Prostate gland (tissue), 2 donors: Measurements from ENCODE around the gene RFX6. TPM values are rescaled to one million over a fixed set of nuclear protein-coding genes. Genes with fewer than 3 reads are reported as not detected.

Experiments used
- DNase-seq: peaks from one replicate; pipeline ENCODE4 v3.0.0-alpha.2; 2019; ENCODE audit warnings: low spot score
- H3K27ac ChIP-seq, 2 donors: fragments of 200-600 bp; sonication (generic); 2 replicates each; pipeline ENCODE4 v1.5.1; 2017 to 2019
- H3K27me3 ChIP-seq: fragments of 200-600 bp; sonication (generic); replicated peaks from 2 replicates; pipeline ENCODE4 v1.5.1; 2019; ENCODE audit not compliant: insufficient read depth
- H3K36me3 ChIP-seq, 2 donors: fragments of 200-600 bp; sonication (generic); 1 replicate in 1 of 2; 2 replicates in 1 of 2; pipeline versions ENCODE4 v1.5.1 to v1.8.1; 2017 to 2019
- H3K4me1 ChIP-seq: fragments of 200-600 bp; sonication (generic); replicated peaks from 2 replicates; pipeline ENCODE4 v1.5.1; 2019
- H3K4me3 ChIP-seq, 2 donors: fragments of 200-600 bp; sonication (generic); 2 replicates each; pipeline ENCODE4 v1.5.1; 2017 to 2019
- H3K9me3 ChIP-seq: fragments of 200-600 bp; sonication (generic); 2 replicates; pipeline ENCODE4 v1.5.1; 2017
- POLR2A ChIP-seq: fragments of 450-650 bp; IDR thresholded peaks from one replicate; pipeline ENCODE4 v1.6.1; 2016; ENCODE audit warnings: antibody characterized with exemption, mild to moderate bottlenecking
- POLR2AphosphoS5 ChIP-seq: sonication (generic); formaldehyde crosslinking; IDR thresholded peaks from one replicate; pipeline ENCODE4 v1.6.1; 2017; ENCODE audit warnings: antibody characterized with exemption
- WGBS: methylation state at CpG from one replicate; pipeline ENCODE4 v1.1.5; 2018; 5-methylcytosine and 5-hydroxymethylcytosine counted together
- intact Hi-C: fragments of 100-400 bp; cut with DNase I; formaldehyde crosslinking; loops from one replicate; pipeline ENCODE4 v1.14.2; 2022
- total RNA-seq, 2 donors: library from RNA; depleted of rRNA; stranded (reverse); fragments of >200 nt; gene quantifications; one replicate each; pipeline ENCODE4 v1.1.0, GENCODE V29; 2016
- TF ChIP-seq, protein P1 (sequence below), 4 experiments: fragments of 200-600 bp in 2 of 4; fragments of 450-650 bp in 2 of 4; sonication (generic) in 2 of 4; IDR thresholded peaks; 1 replicate in 3 of 4; 2 replicates in 1 of 4; pipeline ENCODE4 v1.5.1; 2016 to 2019; ENCODE audit warnings: antibody characterized with exemption in 4 of 4, mild to moderate bottlenecking in 2 of 4, moderate library complexity in 2 of 4

The RFX6 gene
- total RNA-seq, 2 donors from 2014 or later = 0.74 TPM; not detected in 1

DNA sequence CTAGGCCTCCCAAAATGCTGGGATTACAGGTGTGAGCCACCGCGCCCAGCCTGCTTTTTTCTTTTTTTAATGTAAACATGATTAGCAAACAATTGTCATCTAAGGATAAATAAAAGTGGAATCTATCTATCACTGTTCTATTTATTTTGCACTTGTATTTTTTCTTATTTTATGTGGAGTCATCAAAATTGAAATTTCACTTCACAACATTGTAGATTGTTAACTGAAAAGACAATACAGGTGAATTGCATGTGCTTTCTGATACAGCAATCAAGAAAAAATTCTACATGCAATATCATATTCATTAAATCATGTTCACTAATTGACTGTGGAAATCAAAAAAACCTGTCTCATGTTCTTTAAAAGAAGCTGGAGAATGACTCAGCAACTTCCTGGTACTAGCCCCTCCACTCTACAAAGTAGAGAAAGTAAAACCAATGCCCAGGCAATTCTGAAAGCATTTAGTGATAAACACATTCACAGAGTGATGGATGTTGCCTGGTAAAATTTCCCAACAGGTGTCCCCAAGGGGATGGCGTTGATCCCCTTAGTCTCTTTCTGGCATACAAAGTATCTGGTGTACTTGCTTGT, 10.7 kb upstream of the RFX6 start:
- no peaks in the 10 kb centered on the region for H3K9me3 ChIP-seq
- DNase-seq = no peak
- intact Hi-C loops = no loop called here
- H3K27ac ChIP-seq = no peak overlapping the region
- H3K36me3 ChIP-seq = no peaks in the 10 kb centered on the region
- WGBS = 86% methylated on average over 3 of the region's 3 CpGs
- TF ChIP-seq, protein P1, sequence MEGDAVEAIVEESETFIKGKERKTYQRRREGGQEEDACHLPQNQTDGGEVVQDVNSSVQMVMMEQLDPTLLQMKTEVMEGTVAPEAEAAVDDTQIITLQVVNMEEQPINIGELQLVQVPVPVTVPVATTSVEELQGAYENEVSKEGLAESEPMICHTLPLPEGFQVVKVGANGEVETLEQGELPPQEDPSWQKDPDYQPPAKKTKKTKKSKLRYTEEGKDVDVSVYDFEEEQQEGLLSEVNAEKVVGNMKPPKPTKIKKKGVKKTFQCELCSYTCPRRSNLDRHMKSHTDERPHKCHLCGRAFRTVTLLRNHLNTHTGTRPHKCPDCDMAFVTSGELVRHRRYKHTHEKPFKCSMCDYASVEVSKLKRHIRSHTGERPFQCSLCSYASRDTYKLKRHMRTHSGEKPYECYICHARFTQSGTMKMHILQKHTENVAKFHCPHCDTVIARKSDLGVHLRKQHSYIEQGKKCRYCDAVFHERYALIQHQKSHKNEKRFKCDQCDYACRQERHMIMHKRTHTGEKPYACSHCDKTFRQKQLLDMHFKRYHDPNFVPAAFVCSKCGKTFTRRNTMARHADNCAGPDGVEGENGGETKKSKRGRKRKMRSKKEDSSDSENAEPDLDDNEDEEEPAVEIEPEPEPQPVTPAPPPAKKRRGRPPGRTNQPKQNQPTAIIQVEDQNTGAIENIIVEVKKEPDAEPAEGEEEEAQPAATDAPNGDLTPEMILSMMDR (IDR thresholded peaks at IDR 0.05) = no peak
- no peak for TF ChIP-seq POLR2AphosphoS5
- TF ChIP-seq POLR2A = no peak
- no peaks in the 10 kb centered on the region for H3K27me3 ChIP-seq
- no peak overlapping the region for H3K4me3 ChIP-seq
- H3K4me1 ChIP-seq = no peaks in the 10 kb centered on the region

DNA sequence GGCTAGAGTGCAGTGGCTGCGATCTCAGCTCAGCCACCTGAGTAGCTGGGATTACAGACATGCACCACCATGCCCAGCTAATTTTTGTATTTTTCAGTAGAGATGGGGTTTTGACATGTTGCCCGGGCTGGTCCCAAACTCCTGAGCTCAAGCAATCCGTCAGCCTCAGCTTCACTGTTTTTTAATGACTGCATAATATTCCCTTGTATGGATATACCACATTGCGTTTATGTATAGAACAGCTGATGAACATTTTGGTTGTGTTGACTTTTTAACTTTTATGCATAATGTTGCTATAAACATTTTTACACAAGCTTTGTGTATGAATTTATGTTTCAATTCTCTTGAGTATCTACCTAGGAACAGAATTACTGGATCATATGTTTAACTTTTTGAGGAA, 4.3 kb upstream of the RFX6 start:
- peaks cover 1% of the 10 kb centered on the region for H3K27me3 ChIP-seq
- 92% methylated on average over 4 of the region's 4 CpGs for WGBS
- intact Hi-C loops = no loop called here

DNA sequence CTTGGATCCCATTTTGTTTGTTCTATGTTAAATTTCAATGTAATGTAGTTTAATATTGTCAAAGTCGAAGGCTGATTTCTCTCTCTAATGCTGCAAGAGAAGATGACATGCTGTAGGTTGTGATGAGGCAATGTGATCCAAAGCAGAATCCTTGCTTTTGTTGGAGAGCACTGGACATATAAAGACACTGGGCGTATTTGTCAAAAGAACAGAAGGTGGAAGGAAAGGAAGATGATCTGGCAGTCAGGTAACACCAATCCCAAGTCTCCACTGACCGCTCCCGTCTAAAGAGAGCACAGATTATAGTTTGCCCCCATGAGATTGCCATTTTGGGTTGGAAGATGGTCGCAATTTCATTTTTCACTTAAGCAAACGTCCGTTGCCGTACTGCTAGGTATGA, 935 bp upstream of the RFX6 start:
- Histone ChIP-seq H3K27me3 (peaks cover 4% of the 10 kb centered on the region), H3K9me3 (no peaks in the 10 kb centered on the region), H3K4me3 (no peak overlapping the region), H3K27ac (no peak overlapping the region), H3K4me1 (no peaks in the 10 kb centered on the region), H3K36me3 (no peaks in the 10 kb centered on the region)
- DNase-seq = no peak
- 32% methylated on average over 8 of the region's 8 CpGs for WGBS
- TF ChIP-seq POLR2A (no peak), POLR2AphosphoS5 (no peak)
- TF ChIP-seq, protein P1 (IDR thresholded peaks at IDR 0.05) = no peak
- intact Hi-C loops = no loop called here

More for the DNA sequence above, 4.3 kb upstream of the RFX6 start:
- Histone ChIP-seq H3K27ac (no peak overlapping the region), H3K9me3 (no peaks in the 10 kb centered on the region), H3K36me3 (no peaks in the 10 kb centered on the region), H3K4me1 (no peaks in the 10 kb centered on the region), H3K4me3 (no peak overlapping the region)
- TF ChIP-seq POLR2A (no peak), POLR2AphosphoS5 (no peak)
- TF ChIP-seq, protein P1 (IDR thresholded peaks at IDR 0.05) = no peak
- DNase-seq = no peak

DNA sequence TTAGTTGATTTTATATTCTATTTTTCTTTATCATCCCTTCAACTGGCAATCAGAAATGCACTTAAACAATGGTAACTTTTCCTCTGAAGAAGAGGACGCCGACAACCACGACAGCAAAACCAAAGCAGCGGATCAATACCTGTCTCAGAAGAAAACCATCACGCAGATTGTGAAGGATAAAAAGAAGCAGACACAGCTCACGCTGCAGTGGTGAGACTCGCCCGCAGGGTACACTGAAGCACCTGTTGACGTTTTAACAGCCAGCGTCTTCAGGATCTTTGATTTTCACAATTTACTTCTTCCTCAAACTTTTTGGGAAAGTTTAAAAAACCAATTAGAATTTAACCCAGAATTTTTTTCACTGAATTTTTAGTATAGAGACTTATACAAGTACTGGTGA, 701 bp downstream of the RFX6 start:
- Histone ChIP-seq H3K9me3 (no peaks in the 10 kb centered on the region), H3K27me3 (peaks cover 4% of the 10 kb centered on the region), H3K36me3 (no peaks in the 10 kb centered on the region), H3K4me1 (no peaks in the 10 kb centered on the region), H3K4me3 (no peak overlapping the region), H3K27ac (no peak overlapping the region)
- DNase-seq = no peak
- TF ChIP-seq POLR2AphosphoS5 (no peak), POLR2A (no peak)
- intact Hi-C loops = no loop called here
- 13% methylated on average over 10 of the region's 10 CpGs for WGBS

DNA sequence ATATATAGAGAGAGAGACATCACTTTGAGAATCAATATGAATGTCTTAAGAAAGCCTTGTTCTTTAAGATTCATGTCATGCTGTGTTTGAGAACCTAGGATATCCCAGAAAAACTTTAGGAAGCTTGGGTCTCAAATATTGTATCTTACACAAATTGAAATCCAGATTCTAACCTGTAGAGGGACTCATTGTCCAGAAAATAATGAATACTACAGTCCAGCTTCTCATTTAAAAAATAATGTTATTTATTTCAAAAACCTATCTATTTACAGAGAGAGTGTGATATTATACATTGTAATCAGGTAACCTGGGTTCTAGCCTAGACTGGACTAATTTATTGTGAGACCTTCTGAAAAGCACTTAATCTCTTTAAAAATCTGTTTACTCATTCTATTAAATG, 4.2 kb downstream of the RFX6 start:
- Histone ChIP-seq H3K27ac (no peak overlapping the region), H3K4me3 (no peak overlapping the region), H3K4me1 (no peaks in the 10 kb centered on the region), H3K27me3 (peaks cover 4% of the 10 kb centered on the region), H3K9me3 (no peaks in the 10 kb centered on the region), H3K36me3 (no peaks in the 10 kb centered on the region)
- no peak for DNase-seq
- intact Hi-C loops = no loop called here
- TF ChIP-seq, protein P1 (IDR thresholded peaks at IDR 0.05) = peak in 2 of 4 experiments; percentile 32 to 42
- TF ChIP-seq POLR2AphosphoS5 = no peak
- no peak for TF ChIP-seq POLR2A
